ENCODE data around the gene LMX1A. TPM values are rescaled to one million over a fixed set of nuclear protein-coding genes. Genes with fewer than 3 reads are reported as not detected.

Gene LMX1A
- total and polyA plus RNA-seq, 9 of the 15 experiments (the other 6 are each of a cell fraction or from before 2014, with no cell fraction given) = not detected

- Histone ChIP-seq H3K36me3 (ENCODE audit: control insufficient read depth, insufficient read depth, low read length) (no peaks in the 10 kb centered on the region), H3K9me1 (ENCODE audit: control insufficient read depth, insufficient read depth, low read length) (no peaks in the 10 kb centered on the region), H3K27ac (ENCODE audit: extremely low read depth, low read depth, low read length) (no peak overlapping the region), H2AFZ (ENCODE audit: low read depth, low read length) (no peak overlapping the region), H3K4me3 (no peak overlapping the region), H3K9me3 (replicated peaks; ENCODE audit: control insufficient read depth, insufficient read depth, low read depth, low read length) (no peaks in the 10 kb centered on the region), H3K4me2 (ENCODE audit: insufficient read depth, low read length) (no peak overlapping the region), H3K4me1 (replicated peaks in 1 of 2; ENCODE audit: control insufficient read depth in 2 of 2, insufficient read depth in 2 of 2, low read length in 2 of 2) (peaks cover 0 to 6% of the 10 kb centered on the region in 2 experiments; a peak in 3 of 5 replicates), H3K27me3 (ENCODE audit: control insufficient read depth in 2 of 2, insufficient read depth in 2 of 2, low read length in 2 of 2) (no peaks in the 10 kb centered on the region), H4K20me1 (replicated peaks; ENCODE audit: control insufficient read depth, insufficient read depth, low read length) (no peaks in the 10 kb centered on the region; the same call in 1 of the 2 replicates), H3K9ac (ENCODE audit: insufficient read depth in 1 of 2, low read depth in 2 of 2, low read length in 2 of 2) (no peak overlapping the region), H3K79me2 (ENCODE audit: control insufficient read depth, insufficient read depth, low read length) (no peaks in the 10 kb centered on the region)
- BruUV-seq (replicated peaks) = no TSS peak
- 6% methylated on average over 1 of the region's 1 CpG for WGBS (ENCODE audit: insufficient coverage, low coverage, missing lambda C conversion rate)
- no peak for DNase-seq (ENCODE audit: extremely low read depth in 1 of 4, low spot score in 3 of 4)
- in situ Hi-C loops (cut with MboI) (no loop called here), intact Hi-C loops (cut with micrococcal nuclease) (no loop called here)
- ChIA-PET CTCF (ENCODE audit: low intra/inter-chr PET ratio) (no interaction called here), POLR2A (interaction anchor here (0.6 kb wide), 1 partner anchor 42 kb away, joined by 4 read pairs; no protein-coding TSS in a partner anchor)
- no peak for FAIRE-seq
- no peak for ATAC-seq
- TF ChIP-seq THAP7 (CRISPR knock-in tag; IDR thresholded peaks at IDR 0.05) (no peak), ETS1 (conservative IDR thresholded peaks at IDR 0.05; ENCODE audit: control insufficient read depth, low read depth, low read length) (no peak), ASH1L (IDR thresholded peaks at IDR 0.05; ENCODE audit: borderline replicate concordance, low read depth, partially characterized antibody) (no peak), ZNF239 (CRISPR knock-in tag; IDR thresholded peaks at IDR 0.05) (no peak), CBX8 (IDR thresholded peaks at IDR 0.05; ENCODE audit: borderline replicate concordance, extremely low read depth, low read depth, low read length, poor library complexity, severe bottlenecking) (no peak), ZNF551 (CRISPR knock-in tag; IDR thresholded peaks at IDR 0.05) (no peak)
Observed at GRCh38 chr1:165204548-165204947, 152.0 kb downstream of the LMX1A start.
